ENCODE measurements around the gene P4HA2. TPM values are rescaled to one million over a fixed set of nuclear protein-coding genes. Genes with fewer than 3 reads are reported as not detected.

The P4HA2 gene
- total and polyA plus RNA-seq, 2 of the 8 experiments (the other 6 are each of a cell fraction or from before 2014, with no cell fraction given): 7.4 to 9.3 TPM

GRCh38 chr5:132162945-132163344 is 64.7 kb downstream of the P4HA2 start:
- Histone ChIP-seq H3K4me2 (ENCODE audit: insufficient read depth in 1 of 2, low read depth in 2 of 2, low read length in 2 of 2) (no peak overlapping the region), H2AFZ (ENCODE audit: low read length) (no peak overlapping the region), H3K18ac (ENCODE audit: extremely low read depth, low read length) (no peak overlapping the region), H2BK20ac (ENCODE audit: low read length) (no peak overlapping the region), H3K9ac (replicated peaks in 1 of 4; ENCODE audit: extremely low read depth in 1 of 4, low read depth in 3 of 4, low read length in 3 of 4) (no peak overlapping the region), H4K91ac (replicated peaks; ENCODE audit: insufficient read length, low read length) (no peak overlapping the region), H3K4ac (replicated peaks; ENCODE audit: insufficient read length, low read depth, low read length) (no peak overlapping the region), H3K56ac (replicated peaks; ENCODE audit: insufficient read length, low read depth, low read length) (no peak overlapping the region), H3K36me3 (ENCODE audit: control insufficient read depth in 2 of 4, insufficient read depth in 4 of 4, low read length in 3 of 4) (no peaks in the 10 kb centered on the region), H3K27ac (ENCODE audit: low read depth, low read length) (no peak overlapping the region), H3K79me1 (ENCODE audit: low read depth, low read length) (no peaks in the 10 kb centered on the region), H2AK5ac (ENCODE audit: low read depth, low read length) (no peak overlapping the region), H2BK5ac (ENCODE audit: low read depth, low read length) (no peak overlapping the region), H3K79me2 (ENCODE audit: control insufficient read depth in 1 of 2, insufficient read depth in 2 of 2, low read length in 2 of 2) (no peaks in the 10 kb centered on the region), H3K27me3 (replicated peaks in 1 of 4; ENCODE audit: control insufficient read depth in 3 of 4, extremely low read depth in 1 of 4, insufficient read depth in 3 of 4, low read length in 3 of 4) (no peaks in the 10 kb centered on the region), H4K8ac (ENCODE audit: extremely low read depth, insufficient read depth, low read length) (no peak overlapping the region), H3K14ac (ENCODE audit: insufficient read length) (no peak overlapping the region), H2BK12ac (ENCODE audit: low read depth, low read length) (no peak overlapping the region), H4K20me1 (replicated peaks in 1 of 2; ENCODE audit: control insufficient read depth in 1 of 2, insufficient read depth in 2 of 2, low read length in 2 of 2) (no peaks in the 10 kb centered on the region), H3K9me3 (ENCODE audit: insufficient read depth in 2 of 2, low read depth in 1 of 2, low read length in 1 of 2) (no peaks in the 10 kb centered on the region), H2BK15ac (ENCODE audit: low read length) (no peak overlapping the region), H3K4me1 (replicated peaks in 1 of 4; ENCODE audit: control insufficient read depth in 3 of 4, insufficient read depth in 4 of 4, low read length in 3 of 4) (no peaks in the 10 kb centered on the region), H3K23ac (ENCODE audit: insufficient read length) (no peak overlapping the region), H2BK120ac (replicated peaks; ENCODE audit: low read depth, low read length) (no peak overlapping the region), H4K5ac (ENCODE audit: insufficient read length, low read depth, low read length) (no peak overlapping the region), H3K4me3 (ENCODE audit: extremely low read depth in 1 of 4, insufficient read depth in 2 of 4, low read depth in 3 of 4, low read length in 4 of 4) (no peak overlapping the region), H3K23me2 (ENCODE audit: low read depth, low read length) (no peaks in the 10 kb centered on the region)
- DNase-seq (ENCODE audit: low read depth in 1 of 2, low spot score in 2 of 2): no peak
- no peak for TF ChIP-seq SUZ12 (IDR thresholded peaks at IDR 0.05; ENCODE audit: low read length)
- no peak for FAIRE-seq
- WGBS, 2 experiments (ENCODE audit: extremely low coverage in 1 of 2, insufficient coverage in 1 of 2, insufficient read length in 1 of 2, insufficient replicate concordance in 2 of 2, low coverage in 1 of 2, low lambda C conversion rate in 2 of 2, missing lambda C conversion rate in 1 of 2): 77% methylated on average over 1 of the region's 1 CpG; no CpG with 5 or more reads in 1 of the 2 experiments
- ChIA-PET CTCF (ENCODE audit: partially characterized antibody) (no interaction called here), POLR2A (ENCODE audit: partially characterized antibody) (no interaction called here)

All from H1 (cell line).